Measurements from ENCODE around the gene RPS19. TPM values are rescaled to one million over a fixed set of nuclear protein-coding genes. Genes with fewer than 3 reads are reported as not detected.

RPS19 gene
- total RNA-seq, 1 donor = 600 TPM

DNA sequence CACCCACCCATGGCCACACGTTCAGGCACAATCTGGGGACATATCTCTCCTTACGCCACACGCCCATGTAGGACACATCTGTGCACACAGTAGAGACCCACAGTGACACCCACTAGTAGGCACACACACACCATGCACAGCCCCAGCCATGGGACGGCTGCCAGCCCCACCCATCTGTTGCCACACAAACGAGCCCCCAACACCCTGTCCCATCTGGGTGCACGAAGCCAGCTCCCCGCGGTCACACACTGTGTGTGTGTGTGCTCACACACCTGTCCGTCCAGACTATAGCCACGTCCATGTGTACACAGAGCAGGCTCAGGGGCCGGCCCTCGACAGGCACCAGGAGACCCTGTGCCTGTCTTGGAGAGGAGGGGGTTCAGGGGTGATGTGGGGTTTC lies 57.6 kb downstream of the RPS19 start:
- TF ChIP-seq, protein P1, sequence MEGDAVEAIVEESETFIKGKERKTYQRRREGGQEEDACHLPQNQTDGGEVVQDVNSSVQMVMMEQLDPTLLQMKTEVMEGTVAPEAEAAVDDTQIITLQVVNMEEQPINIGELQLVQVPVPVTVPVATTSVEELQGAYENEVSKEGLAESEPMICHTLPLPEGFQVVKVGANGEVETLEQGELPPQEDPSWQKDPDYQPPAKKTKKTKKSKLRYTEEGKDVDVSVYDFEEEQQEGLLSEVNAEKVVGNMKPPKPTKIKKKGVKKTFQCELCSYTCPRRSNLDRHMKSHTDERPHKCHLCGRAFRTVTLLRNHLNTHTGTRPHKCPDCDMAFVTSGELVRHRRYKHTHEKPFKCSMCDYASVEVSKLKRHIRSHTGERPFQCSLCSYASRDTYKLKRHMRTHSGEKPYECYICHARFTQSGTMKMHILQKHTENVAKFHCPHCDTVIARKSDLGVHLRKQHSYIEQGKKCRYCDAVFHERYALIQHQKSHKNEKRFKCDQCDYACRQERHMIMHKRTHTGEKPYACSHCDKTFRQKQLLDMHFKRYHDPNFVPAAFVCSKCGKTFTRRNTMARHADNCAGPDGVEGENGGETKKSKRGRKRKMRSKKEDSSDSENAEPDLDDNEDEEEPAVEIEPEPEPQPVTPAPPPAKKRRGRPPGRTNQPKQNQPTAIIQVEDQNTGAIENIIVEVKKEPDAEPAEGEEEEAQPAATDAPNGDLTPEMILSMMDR (IDR thresholded peaks at IDR 0.05; ENCODE audit: insufficient read depth, low read depth, low read length) = no peak
- no peak overlapping the region for H3K4me3 ChIP-seq (ENCODE audit: low read depth, low read length)
- no peak for DNase-seq (ENCODE audit: low read depth)

- no peak for DNase-seq (ENCODE audit: low read depth)
- no peak overlapping the region for H3K4me3 ChIP-seq (ENCODE audit: low read depth, low read length)
- TF ChIP-seq, protein P1 (IDR thresholded peaks at IDR 0.05; ENCODE audit: insufficient read depth, low read depth, low read length) = no peak
Observed at GRCh38 chr19:41918095-41918494, 58.0 kb downstream of the RPS19 start.

DNA sequence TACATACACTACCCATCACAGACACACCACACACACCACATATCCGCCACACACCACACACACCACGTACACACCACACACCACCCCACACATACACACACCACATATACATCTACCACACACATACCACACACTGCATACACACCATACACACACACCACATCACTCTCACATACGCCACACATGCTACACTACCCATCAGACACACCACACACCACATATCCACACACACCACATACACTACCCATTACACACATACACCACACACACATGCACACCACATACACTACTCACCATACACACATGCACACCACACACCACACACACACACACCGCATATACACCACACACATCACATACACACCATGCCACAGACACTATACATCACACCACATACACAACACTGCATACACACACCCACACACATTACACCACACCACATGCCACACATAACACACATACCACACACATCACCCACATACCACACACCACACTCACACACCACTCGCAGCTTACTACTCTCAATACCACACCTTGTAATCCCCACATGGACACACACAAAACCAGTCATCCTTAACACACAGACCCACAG lies 58.7 kb downstream of the RPS19 start:
- no peak overlapping the region for H3K4me3 ChIP-seq (ENCODE audit: low read depth, low read length)
- no peak for DNase-seq (ENCODE audit: low read depth)
- TF ChIP-seq, protein P1 (IDR thresholded peaks at IDR 0.05; ENCODE audit: insufficient read depth, low read depth, low read length) = no peak

DNA sequence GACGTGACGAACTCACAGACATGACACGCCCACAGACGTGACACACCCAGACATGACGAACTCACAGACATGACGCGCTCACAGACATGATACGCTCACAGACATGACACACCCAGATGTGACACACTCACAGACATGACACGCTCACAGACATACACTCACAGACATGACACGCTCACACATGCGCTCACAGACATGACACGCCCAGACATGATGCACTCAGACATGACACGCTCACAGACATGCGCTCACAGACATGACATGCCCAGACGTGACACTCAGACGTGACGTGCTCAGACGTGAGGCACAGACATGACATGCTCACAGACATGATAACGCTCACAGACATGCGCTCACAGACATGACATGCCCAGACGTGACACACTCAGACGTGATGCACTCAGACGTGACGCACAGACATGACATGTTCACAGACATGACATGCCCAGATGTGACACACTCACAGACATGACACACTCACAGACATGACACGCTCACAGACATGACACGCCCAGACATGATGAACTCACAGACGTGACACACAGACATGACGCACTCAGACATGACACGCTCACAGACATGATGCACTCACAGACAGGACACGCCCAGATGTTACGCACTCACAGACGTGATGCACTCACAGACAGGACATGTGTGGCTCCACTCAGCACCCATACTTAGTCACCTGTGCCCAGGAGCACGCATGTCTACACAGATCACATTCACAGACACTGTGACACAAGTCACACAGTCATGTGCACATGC lies 60.1 kb downstream of the RPS19 start:
- H3K4me3 ChIP-seq (ENCODE audit: low read depth, low read length) = no peak overlapping the region
- DNase-seq (ENCODE audit: low read depth) = no peak
- TF ChIP-seq, protein P1 (IDR thresholded peaks at IDR 0.05; ENCODE audit: insufficient read depth, low read depth, low read length) = no peak

GRCh38 chr19:41920882-41921576 lies 61.0 kb downstream of the RPS19 start:
- DNase-seq (ENCODE audit: low read depth) = no peak
- no peak overlapping the region for H3K4me3 ChIP-seq (ENCODE audit: low read depth, low read length)
- TF ChIP-seq, protein P1 (IDR thresholded peaks at IDR 0.05; ENCODE audit: insufficient read depth, low read depth, low read length) = no peak

- no peak overlapping the region for H3K4me3 ChIP-seq (ENCODE audit: low read depth, low read length)
- TF ChIP-seq, protein P1 (IDR thresholded peaks at IDR 0.05; ENCODE audit: insufficient read depth, low read depth, low read length) = no peak
- no peak for DNase-seq (ENCODE audit: low read depth)
Observed at GRCh38 chr19:41921577-41922576, 61.8 kb downstream of the RPS19 start.

Measured in fibroblast of villous mesenchyme (primary cell).